HG03025 (cell line): ENCODE measurements around the gene FRMD8.
"Not testable (repeated sequence)": the region's sequence is repeated elsewhere in the genome, so short reads cannot be mapped to it uniquely, and the experiment has no call there.

Experiments used
- ATAC-seq: cut with Tn5 transposase; IDR thresholded peaks from one replicate; pipeline ENCODE4 v1.9.1; 2021; ENCODE audit warnings: mild to moderate bottlenecking, moderate library complexity; ENCODE audit not compliant: unreplicated experiment, low FRiP score

FRMD8 gene

DNA sequence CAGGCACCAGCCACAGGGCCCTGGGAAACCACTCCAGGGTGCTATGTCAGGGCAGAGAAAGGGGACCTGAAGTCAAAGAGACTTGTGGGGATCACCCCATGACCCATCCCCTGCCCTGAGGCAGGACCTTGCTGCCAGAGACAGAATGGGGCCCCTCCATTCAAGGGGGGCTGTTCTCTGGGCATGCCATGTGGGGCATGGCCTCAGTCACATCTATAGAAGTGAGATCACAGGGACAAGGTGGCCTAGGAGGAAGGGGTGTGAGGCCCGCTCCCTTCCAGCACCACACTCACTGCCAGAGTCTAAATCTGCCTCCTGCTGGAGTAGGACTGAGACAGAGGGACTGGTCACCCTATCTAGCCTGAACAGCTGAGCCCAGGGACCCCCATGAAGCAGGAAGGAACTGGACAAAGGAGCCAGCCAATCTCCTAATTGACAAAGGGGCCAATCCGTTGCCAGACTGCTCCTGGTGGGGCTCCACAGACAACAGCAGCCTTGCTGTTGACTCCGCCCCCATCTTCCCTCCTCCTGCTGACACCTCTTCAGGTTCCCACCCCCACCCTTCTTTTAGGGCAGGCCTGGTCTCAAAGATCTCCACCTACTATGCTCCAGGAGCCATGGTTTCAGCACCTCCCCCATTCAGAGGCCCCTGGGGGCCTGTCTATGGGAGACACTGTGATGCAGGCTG, 62.1 kb downstream of the FRMD8 start:
- no peak for ATAC-seq

DNA sequence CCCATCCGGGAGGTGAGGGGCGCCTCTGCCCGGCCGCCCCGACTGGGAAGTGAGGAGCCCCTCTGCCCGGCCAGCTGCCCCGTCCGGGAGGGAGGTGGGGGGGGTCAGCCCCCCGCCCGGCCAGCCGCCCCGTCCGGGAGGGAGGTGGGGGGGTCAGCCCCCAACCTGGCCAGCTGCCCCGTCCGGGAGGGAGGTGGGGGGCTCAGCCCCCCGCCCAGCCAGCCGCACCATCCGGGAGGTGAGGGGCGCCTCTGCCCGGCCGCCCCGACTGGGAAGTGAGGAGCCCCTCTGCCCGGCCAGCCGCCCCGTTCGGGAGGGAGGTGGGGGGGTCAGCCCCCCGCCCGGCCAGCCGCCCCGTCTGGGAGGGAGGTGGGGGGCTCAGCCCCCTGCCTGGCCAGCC, 64.9 kb downstream of the FRMD8 start:
- not testable (repeated sequence) for ATAC-seq

DNA sequence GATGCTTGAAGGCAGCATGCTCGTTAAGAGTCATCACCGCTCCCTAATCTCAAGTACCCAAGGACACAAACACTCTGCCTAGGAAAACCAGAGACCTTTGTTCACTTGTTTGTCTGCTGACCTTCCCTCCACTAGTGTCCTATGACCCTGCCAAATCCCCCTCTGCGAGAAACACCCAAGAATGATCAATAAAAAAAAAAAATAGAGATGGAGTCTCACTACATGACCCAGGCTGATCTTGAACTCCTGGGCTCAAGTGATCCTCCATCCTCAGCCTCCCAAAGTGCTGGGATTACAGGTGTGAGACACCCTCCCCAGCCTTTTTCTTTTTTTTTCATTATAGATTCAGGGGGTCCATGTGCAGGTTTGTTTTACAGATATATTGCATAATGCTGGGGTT, 65.8 kb downstream of the FRMD8 start:
- not testable (repeated sequence) for ATAC-seq

DNA sequence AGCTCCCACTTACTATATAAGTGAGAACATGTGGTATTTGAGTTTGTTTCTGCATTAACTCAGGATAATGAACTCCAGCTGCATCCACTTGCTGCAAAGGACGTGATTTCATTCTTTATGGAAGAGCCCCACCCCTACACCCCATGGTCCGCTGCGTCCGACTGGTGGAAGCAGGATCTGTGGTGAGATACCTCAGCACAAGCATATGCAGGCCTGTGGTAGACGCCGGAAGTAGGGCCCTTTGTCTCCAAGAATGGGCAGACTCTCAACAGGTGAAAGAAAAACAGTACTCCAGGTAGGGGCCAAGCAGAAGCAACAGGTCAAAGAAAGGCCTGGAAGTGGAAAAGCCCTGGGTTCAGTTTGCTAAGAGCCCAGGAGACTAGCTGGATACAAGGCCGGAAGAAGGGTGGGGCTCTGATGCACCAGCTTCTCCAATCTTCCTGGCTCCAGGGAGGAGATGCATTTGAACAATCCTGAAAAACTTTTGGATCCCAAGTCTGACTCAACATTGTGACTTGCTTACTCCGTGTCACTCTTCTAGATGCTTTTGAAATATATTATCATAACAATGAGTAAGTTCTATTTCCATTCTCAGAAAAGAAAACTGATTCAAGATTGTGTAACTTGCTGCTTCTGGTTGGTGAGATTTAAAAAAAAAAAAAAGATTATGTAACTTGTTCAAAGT, 66.5 kb downstream of the FRMD8 start:
- ATAC-seq: no peak

DNA sequence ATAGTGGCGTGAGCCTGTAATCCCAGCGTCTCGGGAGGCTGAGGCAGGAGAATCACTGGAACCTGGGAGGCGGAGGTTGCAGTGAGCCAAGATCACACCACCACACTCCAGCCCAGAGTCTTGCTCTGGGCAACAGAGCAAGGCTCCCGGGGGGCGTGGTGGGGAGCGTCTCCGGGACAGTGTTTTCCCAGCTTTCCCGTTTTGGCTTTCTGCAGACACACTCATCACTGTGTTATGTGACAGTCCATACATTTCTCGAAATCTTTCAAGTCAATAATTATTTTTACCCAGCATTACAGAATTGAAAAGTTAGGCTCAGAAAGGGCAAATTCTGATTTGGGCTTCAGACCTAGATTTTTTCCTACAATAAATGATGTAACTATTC, 67.9 kb downstream of the FRMD8 start:
- no peak for ATAC-seq

DNA sequence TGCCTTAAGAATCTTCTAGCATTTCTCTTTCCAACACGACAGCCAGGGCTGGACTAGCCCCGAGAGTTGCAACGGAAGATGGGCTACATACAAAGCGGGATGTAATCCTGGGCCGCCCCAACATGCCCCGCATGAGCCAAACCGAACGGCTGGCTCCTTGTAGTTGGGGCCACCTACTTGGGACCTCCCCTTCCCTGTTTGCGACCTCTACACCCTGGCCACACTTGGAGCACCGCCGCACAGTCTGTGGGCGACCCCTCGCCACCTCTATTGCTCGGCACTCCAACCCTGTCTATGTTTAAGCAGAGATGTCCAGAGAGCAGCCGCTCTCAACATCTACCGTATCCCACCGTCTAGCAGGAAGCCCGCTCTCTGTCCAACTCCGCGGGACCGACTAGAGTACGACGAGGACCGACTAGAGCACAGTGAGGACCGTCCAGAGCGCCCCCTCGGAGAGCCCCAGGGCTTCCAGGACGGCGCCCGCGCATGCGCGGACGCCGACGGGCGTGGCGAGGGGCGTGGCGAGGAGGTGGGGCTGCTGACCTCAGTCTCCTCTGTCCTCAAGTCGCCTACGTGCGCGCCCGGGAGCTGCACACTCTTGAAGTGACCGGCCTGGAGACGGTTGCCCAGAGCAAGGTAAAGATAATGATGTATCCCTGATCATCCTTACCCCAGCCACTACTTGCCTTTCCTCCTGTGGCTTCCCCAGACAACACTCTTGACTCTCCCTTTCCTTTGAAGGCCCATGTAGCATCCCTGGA, 68.4 kb downstream of the FRMD8 start:
- ATAC-seq: peak; percentile 85

DNA sequence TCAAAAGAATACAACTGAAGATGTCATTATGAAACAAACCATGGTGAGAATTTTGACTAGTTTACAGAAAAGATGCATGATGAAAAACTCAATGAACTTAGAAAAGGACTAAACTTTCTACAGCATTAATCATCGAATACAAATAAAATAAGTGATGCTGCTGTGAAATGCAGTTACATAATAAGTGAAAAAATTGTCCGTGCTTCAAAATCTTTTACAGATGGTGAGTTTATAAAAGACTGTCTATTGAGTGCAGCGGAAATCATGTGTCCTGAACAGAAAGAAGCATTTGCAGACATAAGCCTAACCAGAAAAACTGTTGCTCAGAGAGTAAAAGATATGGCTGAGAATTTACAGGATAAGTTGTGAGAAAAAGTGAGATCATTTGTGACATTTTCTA, 70.0 kb downstream of the FRMD8 start:
- no peak for ATAC-seq

DNA sequence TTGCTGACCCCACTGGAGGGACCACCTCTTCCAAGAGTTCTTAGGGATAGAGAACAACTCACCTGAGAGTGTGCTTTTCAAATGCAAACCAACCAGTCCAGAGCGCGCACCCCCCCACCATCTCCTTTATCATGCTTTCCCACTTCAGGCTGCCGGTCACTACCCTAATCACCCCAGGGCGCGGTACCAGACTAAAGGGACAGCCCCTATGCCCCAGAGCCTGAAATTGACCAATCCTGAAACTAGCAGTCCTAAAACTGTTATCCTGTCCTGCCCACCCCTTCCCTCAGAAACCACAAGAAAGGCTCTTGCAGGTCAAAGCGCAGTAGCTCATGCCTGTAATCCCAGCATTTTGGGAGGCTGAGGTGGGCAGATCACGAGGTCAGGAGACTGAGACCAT, 73.1 kb downstream of the FRMD8 start:
- ATAC-seq: no peak
